ENCODE measurements around the gene ZNF511.
"Not testable (repeated sequence)": the region's sequence is repeated elsewhere in the genome, so short reads cannot be mapped to it uniquely, and the experiment has no call there.

Gene ZNF511

GRCh38 chr10:133316732-133317131 is 8.0 kb downstream of the ZNF511 start:
- DNase-seq, result no peak

GRCh38 chr10:133318494-133319127 is 9.9 kb downstream of the ZNF511 start:
- peak; percentile 73 for DNase-seq

DNA sequence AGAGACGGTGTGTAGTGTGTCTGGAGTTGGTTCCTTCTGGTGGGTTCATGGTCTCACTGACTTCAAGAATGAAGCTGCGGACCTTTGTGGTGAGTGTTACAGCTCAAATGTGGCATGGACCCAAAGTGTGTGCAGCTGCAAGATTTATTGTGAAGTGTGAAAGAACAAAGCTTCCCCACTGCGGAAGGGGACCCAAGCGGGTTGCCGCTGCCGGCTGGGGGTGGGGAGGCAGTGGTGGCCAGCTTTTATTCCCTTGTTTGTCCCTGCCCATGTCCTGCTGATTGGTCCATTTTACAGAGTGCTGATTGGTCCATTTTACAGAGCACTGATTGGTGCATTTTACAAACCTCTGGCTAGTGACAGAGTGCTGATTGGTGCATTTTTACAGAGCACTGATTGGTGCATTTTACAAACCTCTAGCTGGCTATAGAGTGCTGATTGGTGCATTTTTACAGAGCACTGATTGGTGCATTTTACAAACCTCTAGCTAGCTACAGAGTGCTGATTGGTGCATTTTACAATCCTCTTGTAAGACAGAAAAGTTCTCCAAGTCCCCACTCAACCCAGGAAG is 12.2 kb downstream of the ZNF511 start:
- not testable (repeated sequence) for DNase-seq

GRCh38 chr10:133322064-133322709 is 13.5 kb downstream of the ZNF511 start:
- DNase-seq, result not testable (repeated sequence)

- peak; percentile 39 for DNase-seq
Measured at GRCh38 chr10:133324198-133324792, 15.6 kb downstream of the ZNF511 start.

GRCh38 chr10:133324857-133325260 is 16.1 kb downstream of the ZNF511 start:
- no peak for DNase-seq

- DNase-seq, result no peak
Measured at GRCh38 chr10:133325440-133326222, 16.9 kb downstream of the ZNF511 start.

- no peak for DNase-seq
Measured at GRCh38 chr10:133326223-133326551, 17.5 kb downstream of the ZNF511 start.

DNA sequence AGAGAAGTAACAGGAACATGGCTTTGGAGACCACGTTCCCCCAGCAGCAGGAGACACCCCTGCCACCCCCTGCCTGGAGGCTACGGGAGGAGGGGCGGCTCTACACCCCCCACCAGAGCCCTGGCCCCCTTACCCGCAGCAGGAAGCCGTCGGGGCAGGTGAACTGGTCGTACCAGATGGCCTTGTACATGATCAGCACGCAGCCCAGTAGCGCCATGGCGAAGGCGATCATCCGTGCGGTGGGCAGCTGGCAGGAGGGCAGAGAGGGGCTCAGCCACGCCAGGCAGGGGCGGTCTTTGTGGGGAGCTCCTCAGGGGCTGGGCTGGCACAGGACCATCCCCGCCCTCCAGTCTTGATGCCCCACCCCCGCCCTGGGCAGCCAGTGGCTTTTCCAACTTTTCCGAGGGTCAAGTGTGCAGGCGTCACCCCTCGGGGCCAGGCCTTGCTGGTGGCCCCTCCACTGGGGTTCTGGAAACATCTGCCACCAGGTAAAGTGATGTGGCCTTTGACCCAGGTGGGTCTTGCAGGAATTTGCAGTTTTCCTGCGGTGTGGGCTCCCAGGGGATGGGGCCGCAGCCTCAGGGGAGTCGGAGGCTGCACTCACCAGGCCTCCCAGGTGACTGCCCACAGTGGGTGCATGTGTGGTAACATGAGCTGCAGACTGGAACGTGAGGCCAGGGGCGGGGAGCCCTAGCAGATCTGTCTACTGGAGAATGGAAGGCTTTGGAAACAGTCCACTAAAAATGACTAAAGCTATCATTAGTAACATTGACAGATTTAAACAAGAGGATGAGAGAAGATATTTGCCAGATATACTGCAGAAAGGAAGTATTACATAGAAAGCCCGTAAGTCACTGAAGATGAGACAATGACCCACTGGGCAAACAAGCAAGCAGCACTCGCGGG is 18.3 kb downstream of the ZNF511 start:
- DNase-seq, result no peak

DNA sequence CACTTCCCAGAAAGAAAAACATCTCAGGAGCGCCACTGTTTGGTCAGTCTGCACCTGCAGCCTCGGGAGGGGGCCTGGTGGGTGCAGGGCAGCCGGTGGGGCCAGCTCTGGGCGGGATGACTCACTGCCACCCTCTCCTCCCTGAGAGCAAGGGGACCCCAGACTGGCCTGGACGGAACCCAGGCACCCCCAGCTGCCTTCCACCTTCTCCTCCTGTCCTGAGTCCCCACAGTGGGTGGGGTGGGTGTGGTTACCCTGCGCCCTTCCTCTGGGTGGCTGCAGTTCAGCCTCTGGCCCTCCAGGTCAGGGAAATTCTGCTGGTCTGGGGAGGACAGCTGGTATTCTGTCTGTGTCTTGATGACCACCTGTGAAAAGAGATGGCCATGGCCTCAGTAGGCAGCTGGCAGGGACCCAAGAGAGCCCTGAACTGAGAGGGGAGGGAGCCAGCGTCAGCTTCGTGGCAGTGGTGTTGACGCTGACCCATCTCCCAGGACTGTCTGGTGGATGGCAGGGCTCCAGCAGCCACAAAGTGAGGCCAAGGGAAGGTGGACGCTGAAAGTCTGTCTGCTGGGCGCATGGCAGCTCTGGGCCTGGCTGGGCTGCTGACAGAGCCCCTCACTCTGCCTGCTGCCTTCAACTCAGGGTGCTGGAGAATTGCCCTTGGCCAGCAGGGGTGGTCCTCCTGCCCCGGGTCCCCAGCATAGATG is 19.1 kb downstream of the ZNF511 start:
- DNase-seq, result no peak

GRCh38 chr10:133328358-133329343 is 19.9 kb downstream of the ZNF511 start:
- DNase-seq, result no peak

DNA sequence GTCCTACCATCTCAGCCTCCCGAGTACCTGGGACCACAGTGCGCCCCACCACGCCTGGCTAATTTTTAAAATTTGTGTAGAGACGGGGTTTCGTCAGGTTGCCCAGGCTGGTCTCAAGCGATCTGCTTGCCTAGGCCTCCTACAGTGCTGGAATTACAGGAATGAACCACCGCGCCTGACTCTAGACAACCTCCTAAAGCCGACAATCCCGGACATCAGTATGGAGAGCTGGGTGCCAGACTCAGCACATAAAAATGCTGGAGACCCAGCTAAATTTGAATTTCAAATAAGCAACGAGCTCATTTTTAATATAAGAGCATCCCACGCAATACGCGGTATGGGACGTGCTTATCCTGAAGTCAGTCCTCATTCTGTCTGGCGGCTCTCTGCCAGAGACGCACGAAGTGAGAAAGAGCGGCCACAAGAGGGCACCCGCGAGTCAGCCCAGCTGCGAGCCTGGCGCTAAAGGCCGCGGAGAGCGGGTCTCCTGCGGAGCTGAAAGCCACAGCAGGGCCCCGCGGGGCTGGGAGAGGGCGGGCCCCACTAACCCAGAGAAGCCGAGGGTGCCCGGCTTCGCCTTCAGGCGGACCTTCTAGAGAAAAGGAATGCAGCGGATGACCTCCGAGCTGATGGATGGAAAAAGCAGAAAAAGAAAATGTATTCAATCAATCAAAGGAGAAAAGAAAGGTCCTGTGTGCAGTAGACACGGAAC is 20.9 kb downstream of the ZNF511 start:
- DNase-seq, result peak; percentile 87

GRCh38 chr10:133332936-133333699 is 24.4 kb downstream of the ZNF511 start:
- DNase-seq, result no peak

DNA sequence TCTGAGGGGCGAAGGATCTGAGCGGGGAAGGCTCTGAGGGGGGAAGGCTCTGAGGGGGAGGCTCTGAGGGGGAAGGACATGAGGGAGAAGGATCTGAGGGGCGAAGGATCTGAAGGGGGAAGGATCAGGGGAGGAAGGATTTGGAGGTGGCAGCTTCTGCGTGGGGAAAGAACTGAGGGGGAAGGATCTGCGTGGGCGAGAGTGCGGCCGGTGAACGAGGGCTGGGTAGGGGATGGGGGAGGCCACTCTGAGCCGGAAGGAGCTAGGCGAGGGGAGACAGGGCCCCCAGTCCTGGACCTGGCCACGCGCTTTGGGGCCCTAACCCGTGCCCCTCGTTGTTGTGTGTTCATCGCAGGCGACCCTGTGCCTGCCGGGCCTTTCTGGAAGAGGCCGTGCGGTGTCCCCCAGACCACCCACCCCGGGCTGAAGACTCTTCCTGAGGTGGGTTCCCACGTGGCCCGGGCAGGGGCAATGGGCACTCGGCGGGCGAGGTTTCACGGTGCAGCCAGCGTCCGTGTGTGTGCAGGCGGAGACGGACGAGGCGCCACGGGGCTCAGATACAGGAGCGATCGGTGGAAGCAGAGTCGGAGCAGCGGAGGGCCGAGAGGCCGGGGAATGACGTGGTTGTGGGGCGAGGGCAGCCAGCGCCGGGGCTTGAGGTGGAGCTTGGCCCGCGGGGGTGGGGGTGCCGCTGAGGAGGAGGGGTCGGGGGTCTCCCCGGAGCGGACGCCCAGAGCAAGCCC is 26.0 kb downstream of the ZNF511 start:
- no peak for DNase-seq

DNA sequence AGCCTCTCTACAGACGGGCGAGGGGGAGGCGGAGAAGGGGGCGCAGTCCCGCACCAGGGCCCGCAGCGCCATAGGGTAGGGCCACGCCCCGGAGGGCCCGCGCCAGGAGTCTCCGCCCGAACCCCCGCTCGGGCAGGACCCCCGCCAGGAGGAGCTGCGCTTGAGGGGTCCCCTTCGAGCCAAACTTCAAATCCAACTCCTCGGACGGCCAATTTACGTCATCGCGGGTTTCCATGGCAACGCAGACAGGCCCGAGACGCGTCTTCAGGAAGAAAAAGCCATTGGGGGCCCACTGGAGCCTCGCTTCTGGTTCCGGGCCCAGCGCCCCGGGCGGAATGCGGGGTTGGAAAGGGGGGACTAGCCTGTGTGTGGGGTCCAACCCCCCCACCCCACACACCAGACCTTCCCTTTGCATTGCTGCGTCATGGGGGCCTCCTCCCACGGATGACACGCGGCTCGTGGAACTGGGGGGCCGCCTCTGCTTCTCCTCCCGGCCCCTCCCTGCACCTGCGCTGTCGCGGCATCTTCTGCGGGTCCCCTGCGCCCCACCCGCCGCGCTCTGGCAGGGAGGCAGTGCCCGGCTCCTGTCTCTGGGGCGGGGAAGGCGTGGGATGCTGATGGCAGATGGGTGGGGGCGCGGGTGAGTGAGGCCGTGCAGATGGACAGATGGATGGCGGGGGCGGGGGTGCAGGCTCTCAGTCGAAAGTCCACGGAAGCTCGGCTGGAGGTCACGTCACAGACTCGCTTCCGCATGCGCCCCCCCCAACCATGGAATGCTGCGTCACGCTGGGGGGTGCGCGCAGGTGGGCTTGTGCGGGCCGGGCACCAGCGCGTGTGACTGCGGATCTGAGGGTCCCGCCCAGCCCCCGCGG is 26.8 kb downstream of the ZNF511 start:
- DNase-seq, result peak; percentile 56

DNA sequence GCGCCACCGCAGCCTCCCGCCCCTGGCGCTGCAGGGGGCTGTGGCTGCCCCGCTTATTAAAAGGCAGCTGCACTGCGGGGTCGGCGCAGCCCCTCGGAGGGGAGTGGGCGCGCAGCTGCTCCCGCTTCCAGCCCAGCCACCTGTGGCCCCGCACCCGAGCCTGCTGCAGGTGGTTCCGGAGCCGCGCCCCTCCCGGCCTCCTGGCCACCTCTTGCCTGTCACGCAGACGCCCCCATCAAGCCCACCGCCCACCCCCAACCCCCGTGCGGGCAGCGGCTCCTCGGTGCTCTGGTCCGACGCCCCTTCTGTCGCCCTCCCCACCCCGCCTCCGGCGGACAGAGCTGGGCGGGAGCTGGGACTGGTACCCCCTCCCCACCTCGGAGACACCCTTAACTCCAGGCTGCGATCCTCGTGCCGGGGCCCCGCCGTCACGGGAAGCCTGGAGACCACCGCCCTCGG is 27.4 kb downstream of the ZNF511 start:
- DNase-seq, result no peak
